Osteoblast (primary cell): Measurements from ENCODE around the gene TACC2. TPM values are rescaled to one million over a fixed set of nuclear protein-coding genes. Genes with fewer than 3 reads are reported as not detected.

ENCODE experiments used
- DNase-seq: peaks from one replicate; pipeline ENCODE4 v3.0.0; 2011; ENCODE audit warnings: low spot score, mixed read lengths; ENCODE audit not compliant: insufficient read length; ENCODE audit errors: missing footprints
- H2AFZ ChIP-seq: 2 replicates; pipeline ENCODE4 v1.6.0; 2011; ENCODE audit warnings: mild to moderate bottlenecking, low read length
- H3K27ac ChIP-seq: 2 replicates; pipeline ENCODE4 v1.5.1; 2011; ENCODE audit warnings: mild to moderate bottlenecking, low read depth, low read length, moderate library complexity
- H3K27me3 ChIP-seq: 2 replicates; pipeline ENCODE4 v1.6.0; 2012; ENCODE audit warnings: mild to moderate bottlenecking, control low read depth, inconsistent platforms, low read length, moderate library complexity; ENCODE audit not compliant: insufficient read depth
- H3K36me3 ChIP-seq: 2 replicates; pipeline ENCODE4 v1.5.1; 2011; ENCODE audit warnings: mild to moderate bottlenecking, low read length, control low read depth, moderate library complexity; ENCODE audit not compliant: insufficient read depth
- H3K4me1 ChIP-seq: 2 replicates; pipeline ENCODE4 v1.5.1; 2011; ENCODE audit warnings: mild to moderate bottlenecking, low read length, control low read depth, moderate library complexity; ENCODE audit not compliant: insufficient read depth
- H3K4me2 ChIP-seq: 2 replicates; pipeline ENCODE4 v1.6.0; 2011; ENCODE audit warnings: mild to moderate bottlenecking, low read length; ENCODE audit not compliant: insufficient read depth
- H3K4me3 ChIP-seq: fragments of 200-600 bp; sonication (generic); 3 replicates; pipeline ENCODE4 v1.5.1; 2012; ENCODE audit warnings: mild to moderate bottlenecking, low read length, inconsistent platforms; ENCODE audit not compliant: insufficient read depth
- H3K79me2 ChIP-seq: 2 replicates; pipeline ENCODE4 v1.6.0; 2012; ENCODE audit warnings: mild to moderate bottlenecking, low read length, control low read depth, inconsistent platforms; ENCODE audit not compliant: insufficient read depth
- H3K9me3 ChIP-seq: 2 replicates; pipeline ENCODE4 v1.5.1; 2011; ENCODE audit warnings: low read depth, low read length, control low read depth
- H4K20me1 ChIP-seq: 2 replicates; pipeline ENCODE4 v1.6.0; 2012; ENCODE audit warnings: mild to moderate bottlenecking, low read length, control low read depth; ENCODE audit not compliant: insufficient read depth
- small RNA-seq: library from RNA; depleted of rRNA; stranded (forward); fragments of <200 nt; gene quantifications from one replicate; pipeline ENCODE3, GENCODE V24; 2012
- total RNA-seq: library from RNA; depleted of rRNA; stranded (reverse); fragments of >200 nt; gene quantifications from 2 replicates; pipeline ENCODE4 v1.2.3, GENCODE V29; 2012
- TF ChIP-seq, protein P1 (sequence below): IDR thresholded peaks from 2 replicates; pipeline ENCODE4 v1.5.1; 2011; ENCODE audit warnings: mild to moderate bottlenecking, low read depth, low read length, moderate library complexity; ENCODE audit errors: extremely low read depth

Gene TACC2
- total RNA-seq, 1 donor: 5.8 TPM

DNA sequence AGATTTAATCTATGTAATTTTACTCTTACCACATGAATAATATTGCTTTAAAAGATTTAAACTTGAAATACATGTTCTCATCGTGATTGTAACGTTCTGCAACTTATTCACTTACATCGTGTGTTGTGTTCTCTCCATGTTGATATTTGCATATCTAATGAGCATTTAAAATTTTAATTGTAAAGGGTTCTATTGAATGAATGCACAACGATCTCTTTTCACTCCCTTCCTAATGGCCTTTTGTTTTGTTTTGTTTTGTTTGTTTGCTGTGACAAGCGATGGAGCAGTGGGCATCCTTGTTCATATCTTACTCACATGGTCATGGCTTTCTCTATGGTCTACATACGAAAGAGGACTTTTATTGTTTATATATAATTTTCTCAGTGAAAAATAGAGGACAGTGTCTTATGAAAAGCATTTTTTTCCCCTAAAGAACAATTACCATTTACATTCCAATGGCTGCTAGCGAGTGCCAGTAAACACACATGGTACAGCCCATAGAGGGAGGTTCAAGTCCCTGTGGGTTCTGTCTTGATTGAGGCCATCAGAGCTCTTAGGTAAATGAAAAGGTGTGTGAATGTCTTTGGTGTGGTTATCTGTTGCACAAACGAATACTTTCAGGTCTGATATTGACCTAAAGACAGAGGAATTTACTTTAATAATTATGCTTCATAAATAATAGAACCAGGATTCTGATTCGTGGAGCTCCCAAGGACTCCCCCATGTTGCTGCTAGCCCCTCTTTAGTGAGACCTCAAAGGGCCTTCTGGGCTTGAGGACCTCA, 314.5 kb downstream of the TACC2 start:
- no peaks in the 10 kb centered on the region for H3K79me2 ChIP-seq
- H3K4me2 ChIP-seq: no peak overlapping the region
- peaks cover 23% of the 10 kb centered on the region for H3K4me1 ChIP-seq
- no peaks in the 10 kb centered on the region for H4K20me1 ChIP-seq
- H3K36me3 ChIP-seq: no peaks in the 10 kb centered on the region
- peaks cover 2% of the 10 kb centered on the region for H3K9me3 ChIP-seq
- no peak overlapping the region for H3K27ac ChIP-seq
- no peak overlapping the region for H3K4me3 ChIP-seq
- TF ChIP-seq, protein P1, sequence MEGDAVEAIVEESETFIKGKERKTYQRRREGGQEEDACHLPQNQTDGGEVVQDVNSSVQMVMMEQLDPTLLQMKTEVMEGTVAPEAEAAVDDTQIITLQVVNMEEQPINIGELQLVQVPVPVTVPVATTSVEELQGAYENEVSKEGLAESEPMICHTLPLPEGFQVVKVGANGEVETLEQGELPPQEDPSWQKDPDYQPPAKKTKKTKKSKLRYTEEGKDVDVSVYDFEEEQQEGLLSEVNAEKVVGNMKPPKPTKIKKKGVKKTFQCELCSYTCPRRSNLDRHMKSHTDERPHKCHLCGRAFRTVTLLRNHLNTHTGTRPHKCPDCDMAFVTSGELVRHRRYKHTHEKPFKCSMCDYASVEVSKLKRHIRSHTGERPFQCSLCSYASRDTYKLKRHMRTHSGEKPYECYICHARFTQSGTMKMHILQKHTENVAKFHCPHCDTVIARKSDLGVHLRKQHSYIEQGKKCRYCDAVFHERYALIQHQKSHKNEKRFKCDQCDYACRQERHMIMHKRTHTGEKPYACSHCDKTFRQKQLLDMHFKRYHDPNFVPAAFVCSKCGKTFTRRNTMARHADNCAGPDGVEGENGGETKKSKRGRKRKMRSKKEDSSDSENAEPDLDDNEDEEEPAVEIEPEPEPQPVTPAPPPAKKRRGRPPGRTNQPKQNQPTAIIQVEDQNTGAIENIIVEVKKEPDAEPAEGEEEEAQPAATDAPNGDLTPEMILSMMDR: no peak
- no peak overlapping the region for H2AFZ ChIP-seq
- DNase-seq: no peak
- H3K27me3 ChIP-seq: no peaks in the 10 kb centered on the region

Small RNAs within 50 kb of the gene (small RNA-seq; reads per million reads assigned to genes)
- gene RF02219: not detected

Other genes starting within 250 kb of the TACC2 start
- gene ATE1, start 61.1 kb upstream of the TACC2 start, total RNA-seq: 21.0 and 29.8 TPM in 2 replicates
- gene NSMCE4A, start 13.9 kb upstream of the TACC2 start, total RNA-seq: 25.7 and 28.9 TPM in 2 replicates